ENCODE results near the gene OLIG3.

DNA sequence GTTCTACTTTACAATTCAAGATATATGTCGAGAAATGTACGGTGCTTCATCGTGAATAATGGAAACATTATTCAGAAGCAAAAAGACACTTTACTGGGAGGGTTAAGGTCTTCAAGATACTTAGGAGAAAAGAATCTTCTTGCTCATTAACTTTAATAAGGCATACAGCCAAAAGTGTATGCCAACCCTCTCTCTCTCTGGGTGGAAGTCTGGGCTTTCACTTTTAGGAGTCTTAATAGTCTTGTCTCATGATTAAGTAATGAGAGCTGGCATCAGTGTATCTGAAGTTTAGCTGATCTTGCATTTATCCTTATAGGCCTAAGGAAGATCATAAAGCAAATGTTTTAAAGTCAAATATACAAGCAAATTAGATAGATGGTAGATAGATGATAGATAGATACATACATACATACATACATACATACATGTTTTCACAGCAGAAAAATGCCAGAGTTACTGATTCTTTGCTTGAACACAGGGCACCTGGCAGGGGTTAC, 21.5 kb downstream of the OLIG3 start:
- no peak for TF ChIP-seq CTCF (IDR thresholded peaks at IDR 0.05)
- no peak for TF ChIP-seq POLR2A (IDR thresholded peaks at IDR 0.05)
